Liver (tissue), 9 donors: ENCODE data around the gene CARD14. TPM values are rescaled to one million over a fixed set of nuclear protein-coding genes. Genes with fewer than 3 reads are reported as not detected.
"Not testable (repeated sequence)": the region's sequence is repeated elsewhere in the genome, so short reads cannot be mapped to it uniquely, and the experiment has no call there.

Experiments used
- DNase-seq: peaks from one replicate; pipeline ENCODE4 v3.0.0-alpha.2; 2017; ENCODE audit warnings: low spot score
- H3K27ac ChIP-seq, 2 donors: one replicate each; pipeline ENCODE4 v1.7.0; 2013; ENCODE audit warnings: inconsistent platforms in 2 of 2, low read length in 2 of 2, control low read depth in 1 of 2, low read depth in 1 of 2, mild to moderate bottlenecking in 1 of 2
- H3K27me3 ChIP-seq, 4 donors: one replicate each; pipeline versions ENCODE4 v1.6.1 to v1.7.0; 2013; ENCODE audit warnings: low read length in 3 of 4, inconsistent platforms in 1 of 4, mild to moderate bottlenecking in 1 of 4, moderate library complexity in 1 of 4; ENCODE audit not compliant: control insufficient read depth in 4 of 4, insufficient read depth in 4 of 4
- H3K36me3 ChIP-seq, 4 donors: one replicate each; pipeline versions ENCODE4 v1.6.1 to v1.7.0; 2013; ENCODE audit warnings: low read length in 3 of 4, mild to moderate bottlenecking in 3 of 4, low read depth in 1 of 4, moderate library complexity in 1 of 4; ENCODE audit not compliant: control insufficient read depth in 4 of 4, insufficient read depth in 3 of 4
- H3K4me1 ChIP-seq, 4 donors: one replicate each; pipeline versions ENCODE4 v1.6.1 to v1.7.0; 2013; ENCODE audit warnings: low read length in 3 of 4, mild to moderate bottlenecking in 3 of 4, moderate library complexity in 1 of 4; ENCODE audit not compliant: control insufficient read depth in 4 of 4, insufficient read depth in 4 of 4
- H3K4me3 ChIP-seq, 3 donors: one replicate each; pipeline versions ENCODE4 v1.6.1 to v1.7.0; 2013; ENCODE audit warnings: low read length in 3 of 3, control low read depth in 1 of 3, low read depth in 1 of 3, mild to moderate bottlenecking in 1 of 3
- H3K9ac ChIP-seq, 2 donors: one replicate each; pipeline ENCODE4 v1.7.0; 2013; ENCODE audit warnings: low read length in 2 of 2, mild to moderate bottlenecking in 2 of 2, moderate library complexity in 2 of 2, control low read depth in 1 of 2, low read depth in 1 of 2
- H3K9me3 ChIP-seq, 4 donors: one replicate each; pipeline versions ENCODE4 v1.6.1 to v1.7.0; 2013; ENCODE audit warnings: low read length in 3 of 4; ENCODE audit not compliant: control insufficient read depth in 4 of 4
- ATF3 ChIP-seq: IDR thresholded peaks from 2 replicates; pipeline ENCODE4 v1.6.1; 2016; ENCODE audit warnings: antibody characterized with exemption
- EGR1 ChIP-seq, 2 donors: IDR thresholded peaks; 2 replicates each; pipeline ENCODE4 v1.6.1; 2016 to 2018; ENCODE audit warnings: antibody characterized with exemption in 2 of 2, low read depth in 2 of 2
- FOXA2 ChIP-seq: IDR thresholded peaks from 2 replicates; pipeline ENCODE4 v1.6.1; 2016; ENCODE audit warnings: antibody characterized with exemption
- GABPA ChIP-seq, 2 donors: IDR thresholded peaks in 1 of 2; conservative IDR thresholded peaks in 1 of 2; 2 replicates each; pipeline ENCODE4 v1.6.1; 2016; ENCODE audit warnings: antibody characterized with exemption in 2 of 2, mild to moderate bottlenecking in 1 of 2, moderate library complexity in 1 of 2
- HNF4A ChIP-seq, 2 donors: conservative IDR thresholded peaks; 2 replicates each; pipeline ENCODE4 v1.6.1; 2016; ENCODE audit warnings: antibody characterized with exemption in 2 of 2, mild to moderate bottlenecking in 2 of 2
- HNF4G ChIP-seq: IDR thresholded peaks from 2 replicates; pipeline ENCODE4 v1.6.1; 2016; ENCODE audit warnings: antibody characterized with exemption
- JUND ChIP-seq, 2 donors: IDR thresholded peaks; 2 replicates each; pipeline ENCODE4 v1.6.1; 2016; ENCODE audit warnings: antibody characterized with exemption in 2 of 2
- MAX ChIP-seq: IDR thresholded peaks from 2 replicates; pipeline ENCODE4 v1.6.1; 2016; ENCODE audit warnings: antibody characterized with exemption
- NR2F2 ChIP-seq: IDR thresholded peaks from 2 replicates; pipeline ENCODE4 v1.6.1; 2016; ENCODE audit warnings: antibody characterized with exemption
- RAD21 ChIP-seq, 2 donors: IDR thresholded peaks; 2 replicates each; pipeline ENCODE4 v1.6.1; 2016; ENCODE audit warnings: antibody characterized with exemption in 2 of 2, mild to moderate bottlenecking in 2 of 2
- RXRA ChIP-seq, 2 donors: IDR thresholded peaks; 2 replicates each; pipeline ENCODE4 v1.6.1; 2017 to 2018; ENCODE audit warnings: antibody characterized with exemption in 2 of 2, mild to moderate bottlenecking in 1 of 2
- SP1 ChIP-seq: IDR thresholded peaks from 2 replicates; pipeline ENCODE4 v1.6.1; 2018; ENCODE audit warnings: antibody characterized with exemption, mild to moderate bottlenecking
- TAF1 ChIP-seq: conservative IDR thresholded peaks from 2 replicates; pipeline ENCODE4 v1.6.1; 2016; ENCODE audit warnings: antibody characterized with exemption, mild to moderate bottlenecking
- YY1 ChIP-seq: IDR thresholded peaks from 2 replicates; pipeline ENCODE4 v1.6.1; 2016; ENCODE audit warnings: antibody characterized with exemption, mild to moderate bottlenecking
- ZBTB33 ChIP-seq: IDR thresholded peaks from 2 replicates; pipeline ENCODE4 v1.6.1; 2016; ENCODE audit warnings: antibody characterized with exemption
- WGBS: extraction: QIAGEN DNeasy Blood & Tissue Kit; methylation state at CpG from one replicate; pipeline ENCODE4 v1.1.7; 2013; 5-methylcytosine and 5-hydroxymethylcytosine counted together
- polyA plus RNA-seq, 2 donors: library from polyadenylated mRNA; stranded (reverse) in 1 of 2; unstranded in 1 of 2; fragments of 200-250 nt in 1 of 2; fragments of >200 nt in 1 of 2; fragmentation: Nextera tagmentation in 1 of 2; extraction: Ambion mirVana in 1 of 2; gene quantifications; one replicate each; pipeline versions ENCODE4 v1.2.1 to v1.2.3, GENCODE V29; 2013 to 2015
- total RNA-seq, 2 donors: library from RNA; depleted of rRNA; stranded (reverse); fragments of >200 nt; gene quantifications; one replicate each; pipeline ENCODE4 v1.2.3, GENCODE V29; 2014
- donor health status: healthy.
- donor health status: healthy.
- donor health status: healthy.
- donor health status: healthy.
- donor health status: healthy.

CARD14 gene
- total and polyA plus RNA-seq, 4 donors = 0.07 to 0.70 (median 0.29) TPM

- no peak for TF ChIP-seq HNF4A (conservative IDR thresholded peaks at IDR 0.05)
- no peak for TF ChIP-seq NR2F2
- TF ChIP-seq TAF1 = no peak
- TF ChIP-seq YY1 = no peak
- no peak for TF ChIP-seq ZBTB33
- no peak for TF ChIP-seq JUND (IDR thresholded peaks at IDR 0.05)
- no peak for TF ChIP-seq FOXA2
- TF ChIP-seq RXRA (IDR thresholded peaks at IDR 0.05) = no peak
- no peak for TF ChIP-seq SP1
- no peak for TF ChIP-seq EGR1 (IDR thresholded peaks at IDR 0.05; ENCODE audit: low read depth in 2 of 2)
- TF ChIP-seq ATF3 = no peak
Observed at GRCh38 chr17:80242505-80242904, 72.7 kb downstream of the CARD14 start.

GRCh38 chr17:80243526-80244433 is 74.0 kb downstream of the CARD14 start:
- H3K9ac ChIP-seq = no peak overlapping the region
- no peak for TF ChIP-seq RXRA (IDR thresholded peaks at IDR 0.05)
- TF ChIP-seq RAD21 (IDR thresholded peaks at IDR 0.05) = no peak
- no peak for TF ChIP-seq GABPA (IDR thresholded peaks at IDR 0.05 in 1 of 2, conservative IDR thresholded peaks at IDR 0.05 in 1 of 2)
- TF ChIP-seq FOXA2 = no peak
- TF ChIP-seq SP1 = no peak
- TF ChIP-seq MAX = no peak
- no peak for TF ChIP-seq HNF4G
- H3K27ac ChIP-seq = no peak overlapping the region
- DNase-seq = no peak
- H3K27me3 ChIP-seq = no peaks in the 10 kb centered on the region
- no peaks in the 10 kb centered on the region for H3K4me1 ChIP-seq
- no peak overlapping the region for H3K4me3 ChIP-seq
- H3K36me3 ChIP-seq = peaks cover 2 to 23% (median 9%) of the 10 kb centered on the region in 4 donors
- H3K9me3 ChIP-seq = no peaks in the 10 kb centered on the region
- 98% methylated on average over 26 of the region's 26 CpGs for WGBS

More at GRCh38 chr17:80242505-80242904, 72.7 kb downstream of the CARD14 start:
- H3K36me3 ChIP-seq = peaks cover 2 to 29% (median 13%) of the 10 kb centered on the region in 4 donors
- DNase-seq = no peak
- no peaks in the 10 kb centered on the region for H3K4me1 ChIP-seq
- H3K4me3 ChIP-seq = no peak overlapping the region
- no peak overlapping the region for H3K9ac ChIP-seq
- H3K9me3 ChIP-seq = no peaks in the 10 kb centered on the region
- no peaks in the 10 kb centered on the region for H3K27me3 ChIP-seq
- H3K27ac ChIP-seq = no peak overlapping the region
- WGBS = 89% methylated on average over 14 of the region's 14 CpGs

GRCh38 chr17:80244448-80244847 is 74.6 kb downstream of the CARD14 start:
- not testable (repeated sequence) for H3K27me3 ChIP-seq, H3K4me1 ChIP-seq, H3K4me3 ChIP-seq, H3K9ac ChIP-seq, H3K27ac ChIP-seq, DNase-seq, H3K9me3 ChIP-seq
- WGBS = 96% methylated on average over 6 of the region's 6 CpGs
- H3K36me3 ChIP-seq = peaks cover 2 to 23% (median 9%) of the 10 kb centered on the region in 4 donors
